ENCODE results near the gene CCDC6. TPM values are rescaled to one million over a fixed set of nuclear protein-coding genes. Genes with fewer than 3 reads are reported as not detected.

CCDC6 gene
- total RNA-seq, 1 experiment from 2014 or later, result 54.9 TPM

- Histone ChIP-seq H3K4me3 (replicated peaks in 1 of 2; ENCODE audit: low read depth in 1 of 2, low read length in 2 of 2) (no peak overlapping the region), H3K4me1 (ENCODE audit: control insufficient read depth in 1 of 2, insufficient read depth in 2 of 2, low read length in 2 of 2) (no peaks in the 10 kb centered on the region), H3K4me2 (ENCODE audit: low read length) (no peak overlapping the region), H2AFZ (ENCODE audit: low read depth, low read length, poor library complexity, severe bottlenecking) (no peak overlapping the region), H3K9me3 (ENCODE audit: control insufficient read depth in 1 of 2, insufficient read depth in 1 of 2, low read depth in 1 of 2, low read length in 2 of 2) (no peaks in the 10 kb centered on the region), H3K27me3 (ENCODE audit: insufficient read depth, low read length) (no peaks in the 10 kb centered on the region), H3K27ac (ENCODE audit: low read depth, low read length) (no peak overlapping the region), H4K20me1 (ENCODE audit: insufficient read depth) (peaks cover 6% of the 10 kb centered on the region; the same call in 1 of the 2 replicates), H3K9me2 (ENCODE audit: insufficient read depth) (no peaks in the 10 kb centered on the region), H3K79me2 (ENCODE audit: insufficient read depth, low read length) (peaks cover 37% of the 10 kb centered on the region), H3K9ac (ENCODE audit: low read length) (no peak overlapping the region), H3K36me3 (ENCODE audit: control insufficient read depth in 1 of 2, insufficient read depth in 2 of 2, low read length in 2 of 2) (0 out of 4 replicates have a peak, but pooled peaks cover 0 to 4% of the 10 kb centered on the region in 2 experiments)
- ChIA-PET POLR2A (no interaction called here), CTCF (no interaction called here), RAD21 (ENCODE audit: low non-redundant PET in 1 of 2, low total read pairs in 2 of 2, uncharacterized antibody in 2 of 2, unreplicated experiment in 2 of 2) (no interaction called here)
- intact Hi-C loops (cut with micrococcal nuclease), result no loop called here
- BruUV-seq (replicated peaks), result no TSS peak
- ATAC-seq (no peak), DNase-seq (ENCODE audit: low read depth, low spot score) (no peak)
- TF ChIP-seq EZH2 (IDR thresholded peaks at IDR 0.05) (no peak), CEBPB (IDR thresholded peaks at IDR 0.05; ENCODE audit: low read depth) (no peak), CBX3 (IDR thresholded peaks at IDR 0.05; ENCODE audit: low read depth) (no peak)
Measured at GRCh38 chr10:59825932-59826331, 80.4 kb downstream of the CCDC6 start.

GRCh38 chr10:59823751-59824150 is 82.6 kb downstream of the CCDC6 start:
- Histone ChIP-seq H3K27ac (ENCODE audit: low read depth, low read length) (no peak overlapping the region), H3K9me3 (ENCODE audit: control insufficient read depth in 1 of 2, insufficient read depth in 1 of 2, low read depth in 1 of 2, low read length in 2 of 2) (no peaks in the 10 kb centered on the region), H3K27me3 (ENCODE audit: insufficient read depth, low read length) (no peaks in the 10 kb centered on the region), H3K79me2 (ENCODE audit: insufficient read depth, low read length) (peaks cover 32% of the 10 kb centered on the region), H3K4me1 (ENCODE audit: control insufficient read depth in 1 of 2, insufficient read depth in 2 of 2, low read length in 2 of 2) (no peaks in the 10 kb centered on the region), H4K20me1 (ENCODE audit: insufficient read depth) (no peaks in the 10 kb centered on the region; the same call in 1 of the 2 replicates), H3K9ac (ENCODE audit: low read length) (no peak overlapping the region), H3K4me3 (replicated peaks in 1 of 2; ENCODE audit: low read depth in 1 of 2, low read length in 2 of 2) (no peak overlapping the region), H3K4me2 (ENCODE audit: low read length) (no peak overlapping the region), H3K9me2 (ENCODE audit: insufficient read depth) (no peaks in the 10 kb centered on the region), H2AFZ (ENCODE audit: low read depth, low read length, poor library complexity, severe bottlenecking) (no peak overlapping the region), H3K36me3 (ENCODE audit: control insufficient read depth in 1 of 2, insufficient read depth in 2 of 2, low read length in 2 of 2) (no peaks in the 10 kb centered on the region)
- intact Hi-C loops (cut with micrococcal nuclease), result no loop called here
- POLR2A ChIA-PET, result no interaction called here
- DNase-seq (ENCODE audit: low read depth, low spot score), result no peak
- no TSS peak for BruUV-seq (replicated peaks)
- RAD21 ChIA-PET (ENCODE audit: low non-redundant PET in 1 of 2, low total read pairs in 2 of 2, uncharacterized antibody in 2 of 2, unreplicated experiment in 2 of 2), result no interaction called here
- TF ChIP-seq EZH2phosphoT487 (IDR thresholded peaks at IDR 0.05; ENCODE audit: borderline replicate concordance) (no peak), TCF7L2 (IDR thresholded peaks at IDR 0.05; ENCODE audit: borderline replicate concordance, extremely low read depth, insufficient read depth, insufficient read length) (no peak)
- TF ChIP-seq, protein P1, sequence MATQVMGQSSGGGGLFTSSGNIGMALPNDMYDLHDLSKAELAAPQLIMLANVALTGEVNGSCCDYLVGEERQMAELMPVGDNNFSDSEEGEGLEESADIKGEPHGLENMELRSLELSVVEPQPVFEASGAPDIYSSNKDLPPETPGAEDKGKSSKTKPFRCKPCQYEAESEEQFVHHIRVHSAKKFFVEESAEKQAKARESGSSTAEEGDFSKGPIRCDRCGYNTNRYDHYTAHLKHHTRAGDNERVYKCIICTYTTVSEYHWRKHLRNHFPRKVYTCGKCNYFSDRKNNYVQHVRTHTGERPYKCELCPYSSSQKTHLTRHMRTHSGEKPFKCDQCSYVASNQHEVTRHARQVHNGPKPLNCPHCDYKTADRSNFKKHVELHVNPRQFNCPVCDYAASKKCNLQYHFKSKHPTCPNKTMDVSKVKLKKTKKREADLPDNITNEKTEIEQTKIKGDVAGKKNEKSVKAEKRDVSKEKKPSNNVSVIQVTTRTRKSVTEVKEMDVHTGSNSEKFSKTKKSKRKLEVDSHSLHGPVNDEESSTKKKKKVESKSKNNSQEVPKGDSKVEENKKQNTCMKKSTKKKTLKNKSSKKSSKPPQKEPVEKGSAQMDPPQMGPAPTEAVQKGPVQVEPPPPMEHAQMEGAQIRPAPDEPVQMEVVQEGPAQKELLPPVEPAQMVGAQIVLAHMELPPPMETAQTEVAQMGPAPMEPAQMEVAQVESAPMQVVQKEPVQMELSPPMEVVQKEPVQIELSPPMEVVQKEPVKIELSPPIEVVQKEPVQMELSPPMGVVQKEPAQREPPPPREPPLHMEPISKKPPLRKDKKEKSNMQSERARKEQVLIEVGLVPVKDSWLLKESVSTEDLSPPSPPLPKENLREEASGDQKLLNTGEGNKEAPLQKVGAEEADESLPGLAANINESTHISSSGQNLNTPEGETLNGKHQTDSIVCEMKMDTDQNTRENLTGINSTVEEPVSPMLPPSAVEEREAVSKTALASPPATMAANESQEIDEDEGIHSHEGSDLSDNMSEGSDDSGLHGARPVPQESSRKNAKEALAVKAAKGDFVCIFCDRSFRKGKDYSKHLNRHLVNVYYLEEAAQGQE (IDR thresholded peaks at IDR 0.05; ENCODE audit: low read depth), result no peak
- TF ChIP-seq, protein P2, sequence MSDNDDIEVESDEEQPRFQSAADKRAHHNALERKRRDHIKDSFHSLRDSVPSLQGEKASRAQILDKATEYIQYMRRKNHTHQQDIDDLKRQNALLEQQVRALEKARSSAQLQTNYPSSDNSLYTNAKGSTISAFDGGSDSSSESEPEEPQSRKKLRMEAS (IDR thresholded peaks at IDR 0.05), result no peak
- TF ChIP-seq, protein P3, sequence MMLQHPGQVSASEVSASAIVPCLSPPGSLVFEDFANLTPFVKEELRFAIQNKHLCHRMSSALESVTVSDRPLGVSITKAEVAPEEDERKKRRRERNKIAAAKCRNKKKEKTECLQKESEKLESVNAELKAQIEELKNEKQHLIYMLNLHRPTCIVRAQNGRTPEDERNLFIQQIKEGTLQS (IDR thresholded peaks at IDR 0.05), result no peak
- CTCF ChIA-PET, result no interaction called here
- ATAC-seq, result no peak
